T-helper 2 cell treated with Interferon-gamma antibody and Interleukin-4, amounts not matched to agents 100 ng/mL and 5 ng/mL, for 36 hours (primary cell): ENCODE data around the gene DCAF6. TPM values are rescaled to one million over a fixed set of nuclear protein-coding genes. Genes with fewer than 3 reads are reported as not detected.

Experiments
- intact Hi-C: fragments of 100-400 bp; cut with micrococcal nuclease; formaldehyde crosslinking; loops from one replicate; pipeline ENCODE4 v1.15.1; 2023
- total RNA-seq: library from RNA; stranded (reverse); gene quantifications from 2 replicates; pipeline ENCODE4 v1.2.3, GENCODE V29; 2022

Gene DCAF6
- total RNA-seq, 1 donor from 2014 or later = 21.0 TPM

- intact Hi-C loops = loop anchor here (5.0 to 10.0 kb wide), 5 partner anchors 65 to 480 kb away; partner anchors contain the start of genes DCAF6 and MPC2
Observed at GRCh38 chr1:168082008-168082876, 145.8 kb downstream of the DCAF6 start.

GRCh38 chr1:168083456-168084325, 147.2 kb downstream of the DCAF6 start:
- intact Hi-C loops = loop anchor here (2.0 to 10.0 kb wide), 6 partner anchors 64 to 481 kb away; partner anchors contain the start of genes DCAF6 and MPC2

- intact Hi-C loops = loop anchor here (2.0 to 10.0 kb wide), 6 partner anchors 63 to 482 kb away; partner anchors contain the start of genes DCAF6 and MPC2
Observed at GRCh38 chr1:168084396-168085231, 148.1 kb downstream of the DCAF6 start.

- intact Hi-C loops = loop anchor here (2.0 to 10.0 kb wide), 2 partner anchors 237 to 281 kb away; no protein-coding TSS in a partner anchor
Observed at GRCh38 chr1:168085401-168085872, 149.0 kb downstream of the DCAF6 start.

DNA sequence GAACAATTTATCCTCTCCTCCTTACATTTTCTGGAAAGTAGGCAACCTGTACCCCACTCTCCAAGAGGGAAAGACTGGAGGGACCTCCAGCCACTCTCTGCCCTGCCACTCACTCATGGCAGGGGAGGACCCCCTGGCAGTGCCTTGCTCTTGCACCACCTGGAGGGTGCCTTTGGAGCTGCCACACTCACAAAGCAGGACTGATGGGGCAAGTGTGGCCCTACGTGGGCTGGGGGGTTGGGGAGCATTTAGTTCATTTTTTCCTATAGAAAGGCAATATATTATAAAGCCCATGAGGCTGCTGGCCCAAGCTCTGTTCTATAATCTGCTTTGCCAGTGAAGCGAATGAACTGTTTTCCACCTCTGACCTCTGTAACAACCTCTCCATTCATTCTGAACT, 150.0 kb downstream of the DCAF6 start:
- intact Hi-C loops = loop anchor here (10.0 kb wide), 1 partner anchor 282 kb away; no protein-coding TSS in a partner anchor

- intact Hi-C loops = loop anchor here (10.0 kb wide), 1 partner anchor 283 kb away; no protein-coding TSS in a partner anchor
Observed at GRCh38 chr1:168087696-168088095, 151.2 kb downstream of the DCAF6 start.

- intact Hi-C loops = loop anchor here (10.0 kb wide), 1 partner anchor 284 kb away; no protein-coding TSS in a partner anchor
Observed at GRCh38 chr1:168088511-168089325, 152.2 kb downstream of the DCAF6 start.

DNA sequence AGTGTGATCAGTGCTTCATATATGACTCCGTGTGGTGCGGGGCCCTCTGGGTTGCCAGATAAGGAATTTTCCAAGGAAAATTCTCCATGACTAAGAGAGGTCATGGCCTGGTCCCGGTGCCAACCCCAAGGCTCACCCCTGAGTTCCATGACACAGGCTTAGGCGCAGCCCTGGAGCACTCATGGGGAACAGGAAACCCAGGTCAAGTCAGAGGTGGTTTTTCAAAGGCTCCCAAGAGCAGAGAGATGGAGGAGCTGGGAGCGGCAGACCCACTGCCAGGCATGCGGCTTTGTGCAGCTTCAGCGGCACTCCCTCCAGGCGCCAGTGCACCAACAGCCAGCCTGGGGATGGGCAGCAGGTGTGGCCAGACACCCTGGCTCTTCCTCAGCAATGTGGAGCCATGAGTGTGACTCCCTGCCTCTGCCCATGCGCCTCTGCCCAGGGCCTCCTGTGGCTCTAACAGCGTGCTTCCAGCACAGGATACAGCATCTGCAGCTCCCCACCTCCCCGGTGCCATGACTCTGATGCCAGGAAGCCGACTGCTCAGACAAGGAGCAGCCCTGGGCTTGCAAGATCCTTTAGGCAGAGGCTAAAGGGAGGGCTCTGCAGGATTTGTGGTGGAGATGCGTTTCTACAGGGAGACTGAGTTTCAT, 153.0 kb downstream of the DCAF6 start:
- intact Hi-C loops = loop anchor here (10.0 kb wide), 1 partner anchor 285 kb away; no protein-coding TSS in a partner anchor

DNA sequence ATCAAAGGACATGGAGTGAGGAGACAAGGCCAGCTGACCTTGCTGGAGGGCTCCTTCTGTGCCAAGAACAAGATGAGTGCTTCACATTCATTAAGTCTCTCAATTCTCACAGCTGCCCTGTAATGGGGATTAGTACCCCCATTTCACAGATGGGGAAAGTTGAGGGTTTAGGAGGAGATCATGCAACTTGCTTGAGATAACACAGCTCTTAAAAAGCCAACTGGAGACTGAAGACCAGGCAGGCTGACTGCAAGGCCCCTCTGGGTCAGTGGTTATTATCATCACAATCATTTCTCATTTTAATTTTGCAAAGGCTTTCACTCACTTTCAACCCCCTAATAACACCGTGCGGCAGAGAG, 153.5 kb downstream of the DCAF6 start:
- intact Hi-C loops = loop anchor here (10.0 kb wide), 1 partner anchor 285 kb away; no protein-coding TSS in a partner anchor

DNA sequence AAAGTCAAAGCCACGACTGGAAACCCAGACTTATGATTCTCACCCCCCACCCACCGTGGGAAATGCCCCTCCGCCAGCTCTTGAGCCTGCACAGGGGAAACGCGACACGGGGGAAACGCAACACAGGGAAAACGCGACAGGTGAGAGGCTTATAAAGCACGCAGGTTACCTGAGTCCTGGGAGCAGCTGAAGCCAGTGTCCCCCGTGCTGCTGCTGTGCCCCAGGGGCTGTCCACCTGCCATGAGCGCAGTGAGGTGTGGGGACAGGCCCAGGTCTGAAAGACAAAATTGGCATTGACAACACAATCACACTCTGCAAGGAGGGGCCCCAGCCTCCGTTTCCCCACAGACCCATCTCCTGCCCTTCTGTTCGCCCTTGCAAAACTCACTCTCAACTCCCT, 153.9 kb downstream of the DCAF6 start:
- intact Hi-C loops = no loop called here

DNA sequence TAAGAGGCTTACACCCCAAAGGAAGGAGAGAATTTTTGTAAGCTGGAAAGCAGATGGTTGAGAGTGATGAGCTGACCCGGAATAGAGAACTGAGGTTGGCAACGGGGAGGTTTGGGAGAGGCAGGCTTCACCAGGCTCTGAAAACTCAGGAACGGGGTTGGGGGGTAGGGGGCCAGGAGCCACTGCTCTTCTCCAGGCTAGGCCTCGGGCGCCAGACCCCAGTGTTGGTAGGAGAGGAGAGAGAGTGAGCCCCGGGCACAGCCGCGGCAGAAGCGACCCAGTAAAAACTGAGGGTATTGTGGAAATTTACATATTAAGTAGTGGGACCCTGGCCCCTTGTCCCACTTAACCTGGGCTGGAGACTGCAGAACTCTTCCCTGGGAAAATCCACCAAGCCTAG, 154.6 kb downstream of the DCAF6 start:
- intact Hi-C loops = no loop called here

GRCh38 chr1:168091720-168092550, 155.5 kb downstream of the DCAF6 start:
- intact Hi-C loops = no loop called here

- intact Hi-C loops = no loop called here
Observed at GRCh38 chr1:168092566-168093355, 156.3 kb downstream of the DCAF6 start.

- intact Hi-C loops = no loop called here
Observed at GRCh38 chr1:168093616-168094015, 157.1 kb downstream of the DCAF6 start.

- intact Hi-C loops = no loop called here
Observed at GRCh38 chr1:168095476-168095875, 159.0 kb downstream of the DCAF6 start.

- intact Hi-C loops = no loop called here
Observed at GRCh38 chr1:168096296-168097165, 160.0 kb downstream of the DCAF6 start.
